ENCODE results near the gene PDGFA.

The PDGFA gene

GRCh38 chr7:500521-501420, 18.9 kb downstream of the PDGFA start:
- Histone ChIP-seq H3K9ac (ENCODE audit: insufficient read length) (no peak overlapping the region), H3K4me3 (no peak overlapping the region), H3K9me3 (ENCODE audit: low read depth, low read length) (no peaks in the 10 kb centered on the region), H3K27ac (no peak overlapping the region), H3K36me3 (ENCODE audit: insufficient read depth, low read length) (no peaks in the 10 kb centered on the region)
- DNase-seq (ENCODE audit: low read depth, low spot score): no peak
- TF ChIP-seq EZH2 (IDR thresholded peaks at IDR 0.05) (no peak), POLR2AphosphoS5 (IDR thresholded peaks at IDR 0.05; ENCODE audit: borderline replicate concordance, low read depth, low read length) (no peak), FOXP2 (optimal IDR thresholded peaks at IDR 0.05; ENCODE audit: control extremely low read depth, extremely low read length, insufficient read depth) (no peak)

- no peaks in the 10 kb centered on the region for H3K36me3 ChIP-seq (ENCODE audit: insufficient read depth, low read length)
- no peak for TF ChIP-seq POLR2AphosphoS5 (IDR thresholded peaks at IDR 0.05; ENCODE audit: borderline replicate concordance, low read depth, low read length)
- TF ChIP-seq EZH2 (IDR thresholded peaks at IDR 0.05): no peak
- no peak overlapping the region for H3K9ac ChIP-seq (ENCODE audit: insufficient read length)
- H3K9me3 ChIP-seq (ENCODE audit: low read depth, low read length): no peaks in the 10 kb centered on the region
- no peak overlapping the region for H3K27ac ChIP-seq
- no peak overlapping the region for H3K4me3 ChIP-seq
- no peak for DNase-seq (ENCODE audit: low read depth, low spot score)
Observed at GRCh38 chr7:499853-500485, 19.7 kb downstream of the PDGFA start.

- DNase-seq (ENCODE audit: low read depth, low spot score): no peak
- Histone ChIP-seq H3K9ac (ENCODE audit: insufficient read length) (no peak overlapping the region), H3K4me3 (no peak overlapping the region), H3K27ac (no peak overlapping the region), H3K36me3 (ENCODE audit: insufficient read depth, low read length) (no peaks in the 10 kb centered on the region), H3K9me3 (ENCODE audit: low read depth, low read length) (no peaks in the 10 kb centered on the region)
- TF ChIP-seq FOXP2 (optimal IDR thresholded peaks at IDR 0.05; ENCODE audit: control extremely low read depth, extremely low read length, insufficient read depth): no peak
- no peak for TF ChIP-seq POLR2AphosphoS5 (IDR thresholded peaks at IDR 0.05; ENCODE audit: borderline replicate concordance, low read depth, low read length)
- no peak for TF ChIP-seq EZH2 (IDR thresholded peaks at IDR 0.05)
Observed at GRCh38 chr7:498678-499641, 20.7 kb downstream of the PDGFA start.

- Histone ChIP-seq H3K36me3 (ENCODE audit: insufficient read depth, low read length) (no peaks in the 10 kb centered on the region), H3K4me3 (no peak overlapping the region), H3K9ac (ENCODE audit: insufficient read length) (no peak overlapping the region), H3K27ac (no peak overlapping the region), H3K9me3 (ENCODE audit: low read depth, low read length) (no peaks in the 10 kb centered on the region)
- TF ChIP-seq EZH2 (IDR thresholded peaks at IDR 0.05) (no peak), POLR2AphosphoS5 (IDR thresholded peaks at IDR 0.05; ENCODE audit: borderline replicate concordance, low read depth, low read length) (no peak), FOXP2 (optimal IDR thresholded peaks at IDR 0.05; ENCODE audit: control extremely low read depth, extremely low read length, insufficient read depth) (no peak)
- DNase-seq (ENCODE audit: low read depth, low spot score): no peak
Observed at GRCh38 chr7:497946-498655, 21.5 kb downstream of the PDGFA start.

GRCh38 chr7:497346-497745, 22.3 kb downstream of the PDGFA start:
- TF ChIP-seq EZH2 (IDR thresholded peaks at IDR 0.05) (no peak), POLR2AphosphoS5 (IDR thresholded peaks at IDR 0.05; ENCODE audit: borderline replicate concordance, low read depth, low read length) (no peak), FOXP2 (optimal IDR thresholded peaks at IDR 0.05; ENCODE audit: control extremely low read depth, extremely low read length, insufficient read depth) (no peak)
- DNase-seq (ENCODE audit: low read depth, low spot score): no peak
- Histone ChIP-seq H3K27ac (no peak overlapping the region), H3K36me3 (ENCODE audit: insufficient read depth, low read length) (no peaks in the 10 kb centered on the region), H3K9me3 (ENCODE audit: low read depth, low read length) (no peaks in the 10 kb centered on the region), H3K4me3 (no peak overlapping the region), H3K9ac (ENCODE audit: insufficient read length) (no peak overlapping the region)

GRCh38 chr7:496528-497295, 22.9 kb downstream of the PDGFA start:
- no peak for TF ChIP-seq FOXP2 (optimal IDR thresholded peaks at IDR 0.05; ENCODE audit: control extremely low read depth, extremely low read length, insufficient read depth)
- no peak for TF ChIP-seq POLR2AphosphoS5 (IDR thresholded peaks at IDR 0.05; ENCODE audit: borderline replicate concordance, low read depth, low read length)
- no peak for TF ChIP-seq EZH2 (IDR thresholded peaks at IDR 0.05)
- Histone ChIP-seq H3K9ac (ENCODE audit: insufficient read length) (no peak overlapping the region), H3K27ac (no peak overlapping the region), H3K9me3 (ENCODE audit: low read depth, low read length) (no peaks in the 10 kb centered on the region), H3K36me3 (ENCODE audit: insufficient read depth, low read length) (no peaks in the 10 kb centered on the region), H3K4me3 (no peak overlapping the region)
- no peak for DNase-seq (ENCODE audit: low read depth, low spot score)

GRCh38 chr7:495761-496321, 23.8 kb downstream of the PDGFA start:
- H3K9me3 ChIP-seq (ENCODE audit: low read depth, low read length): no peaks in the 10 kb centered on the region
- no peaks in the 10 kb centered on the region for H3K36me3 ChIP-seq (ENCODE audit: insufficient read depth, low read length)
- TF ChIP-seq FOXP2 (optimal IDR thresholded peaks at IDR 0.05; ENCODE audit: control extremely low read depth, extremely low read length, insufficient read depth) (no peak), POLR2AphosphoS5 (IDR thresholded peaks at IDR 0.05; ENCODE audit: borderline replicate concordance, low read depth, low read length) (no peak), EZH2 (IDR thresholded peaks at IDR 0.05) (no peak)
- no peak overlapping the region for H3K4me3 ChIP-seq
- H3K27ac ChIP-seq: no peak overlapping the region
- H3K9ac ChIP-seq (ENCODE audit: insufficient read length): no peak overlapping the region
- no peak for DNase-seq (ENCODE audit: low read depth, low spot score)

Data from SK-N-MC (cell line).